ENCODE results near the gene METTL1. TPM values are rescaled to one million over a fixed set of nuclear protein-coding genes. Genes with fewer than 3 reads are reported as not detected.

The METTL1 gene
- total and polyA plus RNA-seq, 2 donors (not counting 1 experiment from before 2014, with no cell fraction given) = 9.1 to 9.2 TPM

- DNase-seq = no peak
- no peak for ATAC-seq (ENCODE audit: low read depth)
- H3K79me2 ChIP-seq (ENCODE audit: control insufficient read depth, insufficient read depth, low read length) = peaks cover 4% of the 10 kb centered on the region
- TF ChIP-seq, protein P1, sequence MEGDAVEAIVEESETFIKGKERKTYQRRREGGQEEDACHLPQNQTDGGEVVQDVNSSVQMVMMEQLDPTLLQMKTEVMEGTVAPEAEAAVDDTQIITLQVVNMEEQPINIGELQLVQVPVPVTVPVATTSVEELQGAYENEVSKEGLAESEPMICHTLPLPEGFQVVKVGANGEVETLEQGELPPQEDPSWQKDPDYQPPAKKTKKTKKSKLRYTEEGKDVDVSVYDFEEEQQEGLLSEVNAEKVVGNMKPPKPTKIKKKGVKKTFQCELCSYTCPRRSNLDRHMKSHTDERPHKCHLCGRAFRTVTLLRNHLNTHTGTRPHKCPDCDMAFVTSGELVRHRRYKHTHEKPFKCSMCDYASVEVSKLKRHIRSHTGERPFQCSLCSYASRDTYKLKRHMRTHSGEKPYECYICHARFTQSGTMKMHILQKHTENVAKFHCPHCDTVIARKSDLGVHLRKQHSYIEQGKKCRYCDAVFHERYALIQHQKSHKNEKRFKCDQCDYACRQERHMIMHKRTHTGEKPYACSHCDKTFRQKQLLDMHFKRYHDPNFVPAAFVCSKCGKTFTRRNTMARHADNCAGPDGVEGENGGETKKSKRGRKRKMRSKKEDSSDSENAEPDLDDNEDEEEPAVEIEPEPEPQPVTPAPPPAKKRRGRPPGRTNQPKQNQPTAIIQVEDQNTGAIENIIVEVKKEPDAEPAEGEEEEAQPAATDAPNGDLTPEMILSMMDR (IDR thresholded peaks at IDR 0.05) = no peak
- TF ChIP-seq EZH2 (IDR thresholded peaks at IDR 0.05; ENCODE audit: borderline replicate concordance, insufficient read depth, low read depth, low read length, poor library complexity, severe bottlenecking) = no peak
- intact Hi-C loops (cut with micrococcal nuclease) = no loop called here
- H3K27me3 Mint-ChIP-seq = no peaks in the 10 kb centered on the region
- no peak overlapping the region for H3K4me3 Mint-ChIP-seq
- no CpG with 5 or more reads among the region's 1 CpG for WGBS (ENCODE audit: insufficient coverage)
- no peaks in the 10 kb centered on the region for H3K4me1 Mint-ChIP-seq
- no peak overlapping the region for H3K27ac ChIP-seq (ENCODE audit: low read length in 2 of 2)
- POLR2A ChIA-PET = no interaction called here
- CTCF ChIA-PET = no interaction called here
- H3K9me3 ChIP-seq (ENCODE audit: control extremely low read depth in 1 of 3, control insufficient read depth in 2 of 3, insufficient read depth in 1 of 3, low read length in 2 of 3) = no peaks in the 10 kb centered on the region
- peaks cover 0 to 51% of the 10 kb centered on the region in 2 experiments for H3K36me3 ChIP-seq (replicated peaks in 1 of 2; ENCODE audit: control extremely low read depth in 1 of 2, control insufficient read depth in 1 of 2, extremely low read depth in 1 of 2, insufficient read depth in 2 of 2, low read length in 1 of 2)
- no peaks in the 10 kb centered on the region for H4K20me1 ChIP-seq (ENCODE audit: control insufficient read depth, insufficient read depth, low read length, poor library complexity, severe bottlenecking)
- H3K4me1 ChIP-seq (ENCODE audit: control insufficient read depth in 2 of 2, insufficient read depth in 2 of 2, low read length in 2 of 2) = no peaks in the 10 kb centered on the region
- no peaks in the 10 kb centered on the region for H3K9me3 Mint-ChIP-seq (ENCODE audit: insufficient read depth)
- H3K27me3 ChIP-seq (replicated peaks in 1 of 4; ENCODE audit: control extremely low read depth in 1 of 4, control insufficient read depth in 3 of 4, insufficient read depth in 4 of 4, low read length in 3 of 4) = no peaks in the 10 kb centered on the region
- H3K4me3 ChIP-seq (ENCODE audit: control extremely low read depth in 1 of 5, extremely low read depth in 1 of 5, insufficient read depth in 1 of 5, low read depth in 2 of 5, low read length in 4 of 5) = no peak overlapping the region
- H2AFZ ChIP-seq (ENCODE audit: insufficient read depth, low read depth, low read length, poor library complexity, severe bottlenecking) = no peak overlapping the region
- no peak overlapping the region for H3K4me2 ChIP-seq (replicated peaks; ENCODE audit: low read depth, low read length, poor library complexity, severe bottlenecking)
- no peak overlapping the region for H3K27ac Mint-ChIP-seq
- no peak overlapping the region for H3K9ac ChIP-seq (ENCODE audit: low read length)
These were observed 26.0 kb upstream of the METTL1 start for GRCh38 chr12:57797933-57798332.

- no peaks in the 10 kb centered on the region for H3K4me1 Mint-ChIP-seq
- H3K4me3 Mint-ChIP-seq = no peak overlapping the region
- Histone ChIP-seq H3K4me3 (ENCODE audit: control extremely low read depth in 1 of 5, extremely low read depth in 1 of 5, insufficient read depth in 1 of 5, low read depth in 2 of 5, low read length in 4 of 5) (no peak overlapping the region), H3K9me3 (ENCODE audit: control extremely low read depth in 1 of 3, control insufficient read depth in 2 of 3, insufficient read depth in 1 of 3, low read length in 2 of 3) (no peaks in the 10 kb centered on the region), H3K9ac (ENCODE audit: low read length) (no peak overlapping the region), H3K27me3 (replicated peaks in 1 of 4; ENCODE audit: control extremely low read depth in 1 of 4, control insufficient read depth in 3 of 4, insufficient read depth in 4 of 4, low read length in 3 of 4) (no peaks in the 10 kb centered on the region), H3K79me2 (ENCODE audit: control insufficient read depth, insufficient read depth, low read length) (peaks cover 7% of the 10 kb centered on the region), H3K4me2 (replicated peaks; ENCODE audit: low read depth, low read length, poor library complexity, severe bottlenecking) (no peak overlapping the region), H2AFZ (ENCODE audit: insufficient read depth, low read depth, low read length, poor library complexity, severe bottlenecking) (no peak overlapping the region), H3K4me1 (ENCODE audit: control insufficient read depth in 2 of 2, insufficient read depth in 2 of 2, low read length in 2 of 2) (no peaks in the 10 kb centered on the region), H4K20me1 (ENCODE audit: control insufficient read depth, insufficient read depth, low read length, poor library complexity, severe bottlenecking) (no peaks in the 10 kb centered on the region), H3K36me3 (replicated peaks in 1 of 2; ENCODE audit: control extremely low read depth in 1 of 2, control insufficient read depth in 1 of 2, extremely low read depth in 1 of 2, insufficient read depth in 2 of 2, low read length in 1 of 2) (peaks cover 0 to 53% of the 10 kb centered on the region in 2 experiments), H3K27ac (ENCODE audit: low read length in 2 of 2) (no peak overlapping the region)
- H3K27ac Mint-ChIP-seq = no peak overlapping the region
- no CpG with 5 or more reads among the region's 1 CpG for WGBS (ENCODE audit: insufficient coverage)
- DNase-seq = no peak
- no peak for TF ChIP-seq EZH2 (IDR thresholded peaks at IDR 0.05; ENCODE audit: borderline replicate concordance, insufficient read depth, low read depth, low read length, poor library complexity, severe bottlenecking)
- TF ChIP-seq, protein P1 (IDR thresholded peaks at IDR 0.05) = no peak
- ATAC-seq (ENCODE audit: low read depth) = no peak
- intact Hi-C loops (cut with micrococcal nuclease) = no loop called here
- no peaks in the 10 kb centered on the region for H3K27me3 Mint-ChIP-seq
- H3K9me3 Mint-ChIP-seq (ENCODE audit: insufficient read depth) = no peaks in the 10 kb centered on the region
- ChIA-PET CTCF (interaction anchor here (0.8 kb wide), 1 partner anchor 109 kb away, joined by 3 read pairs; no protein-coding TSS in a partner anchor), POLR2A (interaction anchor here (0.6 kb wide), 1 partner anchor 224 kb away, joined by 3 read pairs; no protein-coding TSS in a partner anchor)
These were observed 25.1 kb upstream of the METTL1 start for GRCh38 chr12:57796996-57797395.
